ENCODE measurements around the gene TBC1D22A.

The TBC1D22A gene

GRCh38 chr22:46915950-46916730 lies 153.7 kb downstream of the TBC1D22A start:
- no peak for DNase-seq
- no peak for TF ChIP-seq GATA1 (IDR thresholded peaks at IDR 0.05; ENCODE audit: low read depth, low read length)
- TF ChIP-seq POLR2A (IDR thresholded peaks at IDR 0.05; ENCODE audit: low read length), result no peak

- TF ChIP-seq POLR2A (IDR thresholded peaks at IDR 0.05; ENCODE audit: low read length), result no peak
- TF ChIP-seq GATA1 (IDR thresholded peaks at IDR 0.05; ENCODE audit: low read depth, low read length), result no peak
- DNase-seq, result no peak
Measured at GRCh38 chr22:46916886-46917770, 154.7 kb downstream of the TBC1D22A start.

GRCh38 chr22:46917771-46918101 lies 155.3 kb downstream of the TBC1D22A start:
- DNase-seq, result no peak
- TF ChIP-seq POLR2A (IDR thresholded peaks at IDR 0.05; ENCODE audit: low read length), result no peak
- no peak for TF ChIP-seq GATA1 (IDR thresholded peaks at IDR 0.05; ENCODE audit: low read depth, low read length)

GRCh38 chr22:46918197-46918596 lies 155.7 kb downstream of the TBC1D22A start:
- no peak for TF ChIP-seq POLR2A (IDR thresholded peaks at IDR 0.05; ENCODE audit: low read length)
- TF ChIP-seq GATA1 (IDR thresholded peaks at IDR 0.05; ENCODE audit: low read depth, low read length), result no peak
- no peak for DNase-seq

GRCh38 chr22:46922037-46922436 lies 159.6 kb downstream of the TBC1D22A start:
- no peak for TF ChIP-seq GATA1 (IDR thresholded peaks at IDR 0.05; ENCODE audit: low read depth, low read length)
- TF ChIP-seq POLR2A (IDR thresholded peaks at IDR 0.05; ENCODE audit: low read length), result no peak
- no peak for DNase-seq

GRCh38 chr22:46923394-46923793 lies 160.9 kb downstream of the TBC1D22A start:
- TF ChIP-seq POLR2A (IDR thresholded peaks at IDR 0.05; ENCODE audit: low read length) (no peak), GATA1 (IDR thresholded peaks at IDR 0.05; ENCODE audit: low read depth, low read length) (no peak)
- DNase-seq, result no peak

GRCh38 chr22:46925818-46926217 lies 163.4 kb downstream of the TBC1D22A start:
- TF ChIP-seq GATA1 (IDR thresholded peaks at IDR 0.05; ENCODE audit: low read depth, low read length) (no peak), POLR2A (IDR thresholded peaks at IDR 0.05; ENCODE audit: low read length) (no peak)
- DNase-seq, result no peak

GRCh38 chr22:46929046-46929709 lies 166.7 kb downstream of the TBC1D22A start:
- no peak for DNase-seq
- no peak for TF ChIP-seq POLR2A (IDR thresholded peaks at IDR 0.05; ENCODE audit: low read length)
- no peak for TF ChIP-seq GATA1 (IDR thresholded peaks at IDR 0.05; ENCODE audit: low read depth, low read length)

GRCh38 chr22:46929710-46930204 lies 167.3 kb downstream of the TBC1D22A start:
- no peak for TF ChIP-seq GATA1 (IDR thresholded peaks at IDR 0.05; ENCODE audit: low read depth, low read length)
- no peak for TF ChIP-seq POLR2A (IDR thresholded peaks at IDR 0.05; ENCODE audit: low read length)
- DNase-seq, result no peak

GRCh38 chr22:46931414-46931813 lies 169.0 kb downstream of the TBC1D22A start:
- DNase-seq, result no peak
- TF ChIP-seq POLR2A (IDR thresholded peaks at IDR 0.05; ENCODE audit: low read length), result no peak
- TF ChIP-seq GATA1 (IDR thresholded peaks at IDR 0.05; ENCODE audit: low read depth, low read length), result no peak

- no peak for DNase-seq
Measured at GRCh38 chr22:46931881-46932280, 169.4 kb downstream of the TBC1D22A start.

GRCh38 chr22:46933040-46933930 lies 170.8 kb downstream of the TBC1D22A start:
- DNase-seq, result no peak
- TF ChIP-seq GATA1 (IDR thresholded peaks at IDR 0.05; ENCODE audit: low read depth, low read length) (no peak), POLR2A (IDR thresholded peaks at IDR 0.05; ENCODE audit: low read length) (no peak)

More at GRCh38 chr22:46931881-46932280, 169.4 kb downstream of the TBC1D22A start:
- TF ChIP-seq GATA1 (IDR thresholded peaks at IDR 0.05; ENCODE audit: low read depth, low read length), result no peak
- TF ChIP-seq POLR2A (IDR thresholded peaks at IDR 0.05; ENCODE audit: low read length), result no peak

- TF ChIP-seq GATA1 (IDR thresholded peaks at IDR 0.05; ENCODE audit: low read depth, low read length), result no peak
- no peak for TF ChIP-seq POLR2A (IDR thresholded peaks at IDR 0.05; ENCODE audit: low read length)
- no peak for DNase-seq
Measured at GRCh38 chr22:46934172-46934745, 171.8 kb downstream of the TBC1D22A start.
